ENCODE results near the gene TMED10. TPM values are rescaled to one million over a fixed set of nuclear protein-coding genes. Genes with fewer than 3 reads are reported as not detected.

The TMED10 gene
- total RNA-seq, 1 donor from 2014 or later, result 286 TPM

DNA sequence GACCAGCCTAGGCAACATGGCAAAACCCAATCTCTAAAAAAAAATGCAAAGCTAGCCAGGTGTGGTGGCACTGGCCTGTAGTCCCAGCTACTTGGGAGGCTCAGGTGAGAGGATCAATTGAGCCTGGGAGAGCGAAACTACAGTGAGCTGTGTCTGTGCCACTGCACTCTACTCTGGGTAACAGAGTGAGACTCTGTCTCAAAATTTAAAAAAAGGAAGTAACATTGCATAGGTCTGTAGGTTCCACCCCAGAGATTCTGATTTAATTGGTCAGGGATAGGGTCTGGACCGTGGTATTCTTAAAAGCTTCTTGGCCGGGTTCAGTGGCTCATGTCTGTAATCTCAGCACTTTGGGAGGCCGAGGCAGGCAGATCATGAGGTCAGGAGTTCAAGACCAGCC is 80.7 kb downstream of the TMED10 start:
- H3K27me3 ChIP-seq (ENCODE audit: low read depth), result no peaks in the 10 kb centered on the region
- TF ChIP-seq, protein P1, sequence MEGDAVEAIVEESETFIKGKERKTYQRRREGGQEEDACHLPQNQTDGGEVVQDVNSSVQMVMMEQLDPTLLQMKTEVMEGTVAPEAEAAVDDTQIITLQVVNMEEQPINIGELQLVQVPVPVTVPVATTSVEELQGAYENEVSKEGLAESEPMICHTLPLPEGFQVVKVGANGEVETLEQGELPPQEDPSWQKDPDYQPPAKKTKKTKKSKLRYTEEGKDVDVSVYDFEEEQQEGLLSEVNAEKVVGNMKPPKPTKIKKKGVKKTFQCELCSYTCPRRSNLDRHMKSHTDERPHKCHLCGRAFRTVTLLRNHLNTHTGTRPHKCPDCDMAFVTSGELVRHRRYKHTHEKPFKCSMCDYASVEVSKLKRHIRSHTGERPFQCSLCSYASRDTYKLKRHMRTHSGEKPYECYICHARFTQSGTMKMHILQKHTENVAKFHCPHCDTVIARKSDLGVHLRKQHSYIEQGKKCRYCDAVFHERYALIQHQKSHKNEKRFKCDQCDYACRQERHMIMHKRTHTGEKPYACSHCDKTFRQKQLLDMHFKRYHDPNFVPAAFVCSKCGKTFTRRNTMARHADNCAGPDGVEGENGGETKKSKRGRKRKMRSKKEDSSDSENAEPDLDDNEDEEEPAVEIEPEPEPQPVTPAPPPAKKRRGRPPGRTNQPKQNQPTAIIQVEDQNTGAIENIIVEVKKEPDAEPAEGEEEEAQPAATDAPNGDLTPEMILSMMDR (IDR thresholded peaks at IDR 0.05), result no peak
- H3K4me1 ChIP-seq, result no peaks in the 10 kb centered on the region
- H3K36me3 ChIP-seq, result peaks cover 100% of the 10 kb centered on the region
- intact Hi-C loops (cut with DNase I), result no loop called here
- H3K27ac ChIP-seq, result no peak overlapping the region
- no peak overlapping the region for H3K4me3 ChIP-seq
- DNase-seq, result no peak
- no peaks in the 10 kb centered on the region for H3K9me3 ChIP-seq
- ATAC-seq, result no peak

DNA sequence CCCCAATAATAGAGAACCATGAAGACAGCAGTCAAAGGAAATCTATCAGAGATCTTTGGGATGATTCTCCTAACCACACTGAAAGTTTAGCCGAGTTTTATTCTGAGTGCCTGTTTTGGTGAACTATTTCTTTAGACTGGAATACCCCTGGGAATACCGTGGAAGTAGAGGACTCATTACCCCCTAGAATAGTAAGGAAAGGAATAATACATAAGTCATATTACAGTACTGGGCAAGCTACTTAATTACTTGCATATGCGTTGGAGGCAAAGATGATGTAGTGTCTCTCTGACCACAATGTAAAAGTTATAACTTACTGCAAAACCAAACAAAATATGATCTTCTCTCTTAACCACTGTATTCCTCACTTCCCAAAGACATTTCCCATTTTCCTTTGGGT is 81.5 kb downstream of the TMED10 start:
- no peak overlapping the region for H3K27ac ChIP-seq
- H3K36me3 ChIP-seq, result peaks cover 100% of the 10 kb centered on the region
- no peaks in the 10 kb centered on the region for H3K9me3 ChIP-seq
- no peak overlapping the region for H3K4me3 ChIP-seq
- TF ChIP-seq, protein P1 (IDR thresholded peaks at IDR 0.05), result no peak
- no peaks in the 10 kb centered on the region for H3K27me3 ChIP-seq (ENCODE audit: low read depth)
- H3K4me1 ChIP-seq, result no peaks in the 10 kb centered on the region
- DNase-seq (no peak), ATAC-seq (no peak)
- intact Hi-C loops (cut with DNase I), result no loop called here

DNA sequence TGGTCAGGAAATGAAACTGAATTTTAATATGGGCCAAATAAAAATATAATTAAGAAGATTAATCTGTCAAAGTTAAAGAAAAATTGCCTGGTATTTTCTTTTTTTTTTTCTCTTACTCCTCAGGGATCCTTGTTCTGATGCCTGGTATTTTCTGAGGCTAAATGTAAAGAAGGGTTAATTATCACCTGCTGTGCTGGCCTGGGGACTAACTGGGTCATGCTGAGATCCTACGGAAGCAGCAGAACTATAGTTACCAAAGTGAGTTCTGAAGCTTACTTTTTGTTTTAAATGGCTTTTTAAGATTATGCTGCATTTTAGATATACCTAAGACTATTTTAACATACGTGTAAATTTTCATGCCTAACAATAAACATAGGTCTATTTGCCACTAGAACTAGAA is 83.7 kb downstream of the TMED10 start:
- H3K4me3 ChIP-seq, result no peak overlapping the region
- H3K9me3 ChIP-seq, result no peaks in the 10 kb centered on the region
- no peak for DNase-seq
- no peaks in the 10 kb centered on the region for H3K4me1 ChIP-seq
- no peaks in the 10 kb centered on the region for H3K27me3 ChIP-seq (ENCODE audit: low read depth)
- TF ChIP-seq, protein P1 (IDR thresholded peaks at IDR 0.05), result no peak
- peaks cover 99% of the 10 kb centered on the region for H3K36me3 ChIP-seq
- ATAC-seq, result no peak
- H3K27ac ChIP-seq, result no peak overlapping the region
- intact Hi-C loops (cut with DNase I), result no loop called here

DNA sequence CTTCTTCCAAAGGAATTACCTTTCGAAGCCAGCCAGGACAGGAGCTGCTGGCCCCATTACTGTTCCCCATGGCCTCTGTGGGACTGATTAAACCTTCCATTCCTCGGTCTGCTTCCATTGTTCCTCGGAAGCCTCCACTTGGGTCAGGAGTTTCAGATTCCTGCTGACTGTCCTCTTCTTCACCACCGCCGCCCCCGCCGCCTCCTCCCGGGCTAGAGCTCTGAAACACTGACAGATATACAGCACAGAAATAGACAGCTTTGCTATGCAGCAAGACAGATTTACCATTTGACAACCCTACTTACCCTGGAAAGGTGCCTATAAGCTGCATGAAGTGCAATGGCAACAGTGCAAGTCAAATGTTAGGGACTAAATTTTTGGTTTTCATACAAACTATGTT is 85.2 kb downstream of the TMED10 start:
- Histone ChIP-seq H3K27ac (no peak overlapping the region), H3K4me3 (no peak overlapping the region), H3K36me3 (peaks cover 99% of the 10 kb centered on the region), H3K27me3 (ENCODE audit: low read depth) (no peaks in the 10 kb centered on the region), H3K9me3 (no peaks in the 10 kb centered on the region), H3K4me1 (no peaks in the 10 kb centered on the region)
- DNase-seq (no peak), ATAC-seq (no peak)
- intact Hi-C loops (cut with DNase I), result no loop called here
- TF ChIP-seq, protein P1 (IDR thresholded peaks at IDR 0.05), result no peak

DNA sequence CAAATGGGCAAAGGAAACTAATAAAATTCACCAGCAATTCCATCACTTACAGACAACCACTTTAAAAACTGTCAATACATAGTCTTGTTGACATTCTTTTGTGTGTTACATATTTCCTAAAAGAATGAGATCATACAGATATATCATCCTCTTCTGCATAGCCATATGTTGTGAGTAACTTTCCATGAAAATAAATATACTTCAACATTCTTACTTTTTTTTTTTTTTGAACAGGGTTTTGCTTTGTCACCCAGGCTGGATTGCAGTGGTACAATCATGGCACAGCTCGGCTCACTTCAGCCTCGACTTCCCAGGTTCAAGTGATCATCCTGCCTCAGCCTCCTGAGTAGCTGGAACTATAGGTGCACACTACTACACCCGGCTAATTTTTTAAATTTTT is 86.1 kb downstream of the TMED10 start:
- Histone ChIP-seq H3K9me3 (no peaks in the 10 kb centered on the region), H3K4me3 (no peak overlapping the region), H3K36me3 (peaks cover 99% of the 10 kb centered on the region), H3K27ac (no peak overlapping the region), H3K4me1 (no peaks in the 10 kb centered on the region), H3K27me3 (ENCODE audit: low read depth) (no peaks in the 10 kb centered on the region)
- DNase-seq (no peak), ATAC-seq (no peak)
- intact Hi-C loops (cut with DNase I), result no loop called here
- TF ChIP-seq, protein P1 (IDR thresholded peaks at IDR 0.05), result no peak

Data from lower lobe of right lung (tissue), 2 donors.